Measurements from ENCODE around the gene NPAS1.

NPAS1 gene

GRCh38 chr19:47084879-47085439 lies 65.3 kb downstream of the NPAS1 start:
- DNase-seq (ENCODE audit: low read depth), result no peak

- DNase-seq (ENCODE audit: low read depth), result no peak
Observed at GRCh38 chr19:47086280-47086679, 66.6 kb downstream of the NPAS1 start.

GRCh38 chr19:47089767-47090350 lies 70.2 kb downstream of the NPAS1 start:
- no peak for DNase-seq (ENCODE audit: low read depth)

GRCh38 chr19:47093254-47093653 lies 73.6 kb downstream of the NPAS1 start:
- no peak for DNase-seq (ENCODE audit: low read depth)

- peak; percentile 16 for DNase-seq (ENCODE audit: low read depth)
Observed at GRCh38 chr19:47093841-47094240, 74.2 kb downstream of the NPAS1 start.

DNA sequence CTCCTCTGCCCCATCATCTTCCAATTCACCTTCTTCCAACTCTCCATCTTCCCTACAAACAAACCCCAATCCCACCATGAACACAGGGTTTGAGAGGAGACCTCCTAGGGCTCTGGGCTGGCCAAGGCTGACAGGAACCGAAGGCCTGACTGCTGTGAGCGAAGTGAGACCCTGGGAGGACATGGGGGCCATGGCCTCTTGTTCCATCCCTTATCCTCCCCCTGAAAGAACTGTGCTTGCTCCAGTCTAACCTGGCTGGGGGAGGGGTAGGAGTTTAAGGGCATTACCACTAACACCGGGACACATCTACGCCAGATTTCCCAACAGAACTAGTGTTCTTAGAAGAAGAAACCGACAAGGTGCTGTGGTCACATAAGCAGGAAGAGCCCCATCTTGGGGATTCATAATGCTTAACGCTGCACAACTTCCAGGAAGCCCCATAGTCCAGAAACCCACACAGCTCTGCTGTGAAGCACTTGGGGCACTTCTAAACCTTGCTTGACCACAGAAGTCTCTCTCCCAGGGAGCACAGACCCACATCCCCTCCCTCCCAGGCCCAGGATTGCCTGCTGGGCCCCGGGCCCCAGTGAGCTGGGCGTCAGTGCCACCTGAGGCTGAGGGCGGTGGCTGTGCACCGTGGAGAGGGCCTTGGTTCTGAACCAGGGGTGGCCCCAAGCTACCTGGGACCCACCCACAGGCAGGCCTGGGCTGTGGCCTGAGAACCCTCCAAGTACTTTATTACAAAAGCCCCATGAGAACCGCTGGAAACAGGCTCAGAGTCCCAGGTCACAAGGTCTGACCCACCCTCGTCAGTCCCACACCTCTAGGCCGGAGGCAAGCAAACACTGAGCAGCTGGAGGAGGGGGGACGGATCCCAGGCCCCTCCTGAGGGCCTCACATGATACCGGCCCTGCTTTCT lies 75.2 kb downstream of the NPAS1 start:
- peak; percentile 20 for DNase-seq (ENCODE audit: low read depth)

All from activated T-cell treated with anti-CD3 and anti-CD28 coated beads for 24 hours (primary cell).